Peyer's patch (tissue), 4 donors: Measurements from ENCODE around the gene ID1.

Experiments used
- POLR2A ChIP-seq, 2 donors: fragments of 450-650 bp; IDR thresholded peaks; one replicate each; pipeline ENCODE4 v1.5.1; 2017; ENCODE audit warnings: antibody characterized with exemption in 2 of 2, mild to moderate bottlenecking in 2 of 2, moderate library complexity in 2 of 2
- TF ChIP-seq, protein P1 (sequence below), 6 experiments: fragments of 450-650 bp in 4 of 6; fragments of 200-600 bp in 2 of 6; sonication (generic) in 1 of 6; IDR thresholded peaks; one replicate each; pipeline ENCODE4 v1.5.1; 2017 to 2019; ENCODE audit warnings: antibody characterized with exemption in 6 of 6, mild to moderate bottlenecking in 3 of 6, moderate library complexity in 1 of 6

- TF ChIP-seq, protein P1, sequence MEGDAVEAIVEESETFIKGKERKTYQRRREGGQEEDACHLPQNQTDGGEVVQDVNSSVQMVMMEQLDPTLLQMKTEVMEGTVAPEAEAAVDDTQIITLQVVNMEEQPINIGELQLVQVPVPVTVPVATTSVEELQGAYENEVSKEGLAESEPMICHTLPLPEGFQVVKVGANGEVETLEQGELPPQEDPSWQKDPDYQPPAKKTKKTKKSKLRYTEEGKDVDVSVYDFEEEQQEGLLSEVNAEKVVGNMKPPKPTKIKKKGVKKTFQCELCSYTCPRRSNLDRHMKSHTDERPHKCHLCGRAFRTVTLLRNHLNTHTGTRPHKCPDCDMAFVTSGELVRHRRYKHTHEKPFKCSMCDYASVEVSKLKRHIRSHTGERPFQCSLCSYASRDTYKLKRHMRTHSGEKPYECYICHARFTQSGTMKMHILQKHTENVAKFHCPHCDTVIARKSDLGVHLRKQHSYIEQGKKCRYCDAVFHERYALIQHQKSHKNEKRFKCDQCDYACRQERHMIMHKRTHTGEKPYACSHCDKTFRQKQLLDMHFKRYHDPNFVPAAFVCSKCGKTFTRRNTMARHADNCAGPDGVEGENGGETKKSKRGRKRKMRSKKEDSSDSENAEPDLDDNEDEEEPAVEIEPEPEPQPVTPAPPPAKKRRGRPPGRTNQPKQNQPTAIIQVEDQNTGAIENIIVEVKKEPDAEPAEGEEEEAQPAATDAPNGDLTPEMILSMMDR (IDR thresholded peaks at IDR 0.05), result no peak
- no peak for TF ChIP-seq POLR2A (IDR thresholded peaks at IDR 0.05)
Observed at GRCh38 chr20:31577194-31577593, 27.9 kb upstream of the ID1 start.
